GM12878 (cell line): Measurements from ENCODE around the gene HAND1. TPM values are rescaled to one million over a fixed set of nuclear protein-coding genes. Genes with fewer than 3 reads are reported as not detected.

ENCODE experiments used
- ATAC-seq: fragments of 200-7000 bp; cut with Tn5 transposase; 3 replicates; pipeline ENCODE4 v1.9.1; 2020; ENCODE audit warnings: mild to moderate bottlenecking, moderate library complexity
- BruUV-seq: library from RNA; stranded (reverse); fragments of 400-500 nt; replicated peaks from 2 replicates; lab custom pipeline; 2021; lab: Mats Ljungman, UMichigan
- CTCF ChIA-PET: fragments of 300-600 bp; sonication (Branson Sonifier 250); formaldehyde crosslinking; extraction: SDS; loops from one replicate; lab custom pipeline; 2021; ENCODE audit warnings: inconsistent platforms; lab: Yijun Ruan, JAX
- POLR2A ChIA-PET: fragments of 350-600 bp; formaldehyde crosslinking; extraction: SDS; loops from one replicate; lab custom pipeline; 2021; ENCODE audit warnings: inconsistent platforms; lab: Charles Lee
- RAD21 ChIA-PET: fragments of 300-600 bp; sonication (Branson Sonifier 250); formaldehyde crosslinking; loops from one replicate; lab custom pipeline; 2023; ENCODE audit warnings: antibody characterized with exemption; ENCODE audit not compliant: unreplicated experiment; lab: Charles Lee
- SMC1A ChIA-PET: fragments of 300-600 bp; sonication (Branson Sonifier 250); formaldehyde crosslinking; loops from one replicate; lab custom pipeline; 2023; ENCODE audit not compliant: unreplicated experiment, uncharacterized antibody; lab: Charles Lee
- DNase-seq: peaks from one replicate; pipeline ENCODE4 v3.0.0-alpha.2; 2011; ENCODE audit warnings: low read depth, low spot score
- FAIRE-seq: peaks from 3 replicates; lab custom pipeline; 2011; peaks lifted over from hg19 to GRCh38; lab: Jason Lieb, UNC
- H2AFZ ChIP-seq: 2 replicates; pipeline ENCODE4 v1.6.0; 2011; ENCODE audit warnings: low read depth, low read length, control low read depth; ENCODE audit not compliant: control insufficient read depth
- H3K27ac ChIP-seq: 2 replicates; pipeline ENCODE4 v1.5.1; 2011; ENCODE audit warnings: control low read depth; ENCODE audit not compliant: control insufficient read depth, insufficient read depth
- H3K27me3 ChIP-seq, 2 experiments: replicated peaks in 1 of 2; 2 replicates each; pipeline versions ENCODE4 v1.6.0 to v1.6.1; 2011; ENCODE audit warnings: low read length in 1 of 2; ENCODE audit not compliant: control insufficient read depth in 2 of 2, insufficient read depth in 2 of 2
- H3K36me3 ChIP-seq, 2 experiments: 2 replicates each; pipeline ENCODE4 v1.5.1; 2011; ENCODE audit warnings: low read length in 1 of 2; ENCODE audit not compliant: control insufficient read depth in 2 of 2, insufficient read depth in 2 of 2
- H3K4me1 ChIP-seq: 2 replicates; pipeline ENCODE4 v1.6.1; 2011; ENCODE audit warnings: mild to moderate bottlenecking, low read length, moderate library complexity, mixed read lengths; ENCODE audit not compliant: control insufficient read depth, insufficient read depth
- H3K4me2 ChIP-seq: 2 replicates; pipeline ENCODE4 v1.6.0; 2011; ENCODE audit warnings: control low read depth; ENCODE audit not compliant: control insufficient read depth, insufficient read depth
- H3K4me3 ChIP-seq: fragments of 200-600 bp; sonication (generic); 2 replicates; pipeline ENCODE4 v1.5.1; 2016
- H3K79me2 ChIP-seq: 2 replicates; pipeline ENCODE4 v1.6.0; 2011; ENCODE audit warnings: low read length; ENCODE audit not compliant: control insufficient read depth, insufficient read depth
- H3K9ac ChIP-seq: 2 replicates; pipeline ENCODE4 v1.8.0; 2011; ENCODE audit warnings: low read length, control low read depth, mixed read lengths; ENCODE audit not compliant: control insufficient read depth, insufficient read depth
- H3K9me3 ChIP-seq: replicated peaks from 3 replicates; pipeline ENCODE4 v1.5.1; 2011; ENCODE audit warnings: mild to moderate bottlenecking, low read length; ENCODE audit not compliant: control insufficient read depth, insufficient read depth
- H4K20me1 ChIP-seq: 2 replicates; pipeline ENCODE4 v1.6.0; 2011; ENCODE audit not compliant: control insufficient read depth, insufficient read depth
- MEF2B ChIP-seq: fragments of 450-650 bp; IDR thresholded peaks from 2 replicates; pipeline ENCODE4 v1.6.1; 2018; ENCODE audit warnings: mild to moderate bottlenecking, moderate library complexity; ENCODE audit not compliant: partially characterized antibody, poor library complexity, severe bottlenecking
- SREBF1 ChIP-seq: IDR thresholded peaks from 2 replicates; pipeline ENCODE4 v1.6.1; 2012; ENCODE audit warnings: mild to moderate bottlenecking, low read length
- STAT3 ChIP-seq: IDR thresholded peaks from 2 replicates; pipeline ENCODE4 v1.6.1; 2011; ENCODE audit warnings: low read depth, low read length, improper control_type of control experiment
- WGBS: methylation state at CpG from one replicate; pipeline ENCODE4 v1.1.6; 2016; ENCODE audit warnings: low lambda C conversion rate; ENCODE audit not compliant: insufficient replicate concordance, insufficient coverage; ENCODE audit errors: missing lambda C conversion rate; 5-methylcytosine and 5-hydroxymethylcytosine counted together
- in situ Hi-C: fragments of 300-500 bp; cut with MboI; formaldehyde crosslinking; loops from 9 replicates; pipeline ENCODE4 v1.14.3; 2018; ENCODE audit warnings: mixed read lengths
- intact Hi-C: fragments of 100-400 bp; cut with micrococcal nuclease; formaldehyde crosslinking; loops from one replicate; pipeline ENCODE4 v1.14.2; 2022; ENCODE audit not compliant: unreplicated experiment
- polyA plus RNA-seq, 11 experiments: library from polyadenylated mRNA; depleted of rRNA in 4 of 11; unstranded in 6 of 11; stranded (reverse) in 5 of 11; fragments of >200 nt; fragmentation: Nextera tagmentation in 4 of 11; fragmentation: Illumina TruSeq in 1 of 11; extraction: Ambion mirVana in 4 of 11; extraction: Trizol in 1 of 11; gene quantifications; 1 replicate in 1 of 11; 2 replicates in 10 of 11; pipeline versions ENCODE4 v1.2.1 to v1.2.3, GENCODE V29; 2011 to 2016; ENCODE audit warnings: inconsistent platforms in 2 of 11, missing spikeins in 2 of 11, low read depth in 1 of 11
- total RNA-seq, 4 experiments: library from RNA; depleted of rRNA in 3 of 4; stranded (reverse); fragments of >200 nt in 3 of 4; fragmentation: Illumina TruSeq in 1 of 4; extraction: Trizol in 1 of 4; gene quantifications; 2 replicates each; pipeline versions ENCODE4 v1.2.1 to v1.2.3, GENCODE V29; 2013 to 2021
- TF ChIP-seq, protein P1 (sequence below): fragments of 450-650 bp; IDR thresholded peaks from 2 replicates; pipeline ENCODE4 v1.6.1; 2016; ENCODE audit warnings: mild to moderate bottlenecking, moderate library complexity, borderline replicate concordance
- TF ChIP-seq, protein P2 (sequence below): fragments of 450-650 bp; IDR thresholded peaks from 2 replicates; pipeline ENCODE4 v1.6.1; 2016; ENCODE audit warnings: mild to moderate bottlenecking
- TF ChIP-seq, protein P3 (sequence below): fragments of 450-650 bp; conservative IDR thresholded peaks from 2 replicates; pipeline ENCODE4 v1.6.1; 2017; ENCODE audit warnings: mild to moderate bottlenecking, moderate library complexity
- TF ChIP-seq, protein P4 (sequence below): fragments of 450-650 bp; IDR thresholded peaks from 2 replicates; pipeline ENCODE4 v1.6.1; 2017; ENCODE audit warnings: mild to moderate bottlenecking, moderate library complexity

HAND1 gene
- total and polyA plus RNA-seq, 10 of the 15 experiments (the other 5 are each of a cell fraction or from before 2014, with no cell fraction given), result 0.06 to 0.41 (median 0.27) TPM; not detected in 4

DNA sequence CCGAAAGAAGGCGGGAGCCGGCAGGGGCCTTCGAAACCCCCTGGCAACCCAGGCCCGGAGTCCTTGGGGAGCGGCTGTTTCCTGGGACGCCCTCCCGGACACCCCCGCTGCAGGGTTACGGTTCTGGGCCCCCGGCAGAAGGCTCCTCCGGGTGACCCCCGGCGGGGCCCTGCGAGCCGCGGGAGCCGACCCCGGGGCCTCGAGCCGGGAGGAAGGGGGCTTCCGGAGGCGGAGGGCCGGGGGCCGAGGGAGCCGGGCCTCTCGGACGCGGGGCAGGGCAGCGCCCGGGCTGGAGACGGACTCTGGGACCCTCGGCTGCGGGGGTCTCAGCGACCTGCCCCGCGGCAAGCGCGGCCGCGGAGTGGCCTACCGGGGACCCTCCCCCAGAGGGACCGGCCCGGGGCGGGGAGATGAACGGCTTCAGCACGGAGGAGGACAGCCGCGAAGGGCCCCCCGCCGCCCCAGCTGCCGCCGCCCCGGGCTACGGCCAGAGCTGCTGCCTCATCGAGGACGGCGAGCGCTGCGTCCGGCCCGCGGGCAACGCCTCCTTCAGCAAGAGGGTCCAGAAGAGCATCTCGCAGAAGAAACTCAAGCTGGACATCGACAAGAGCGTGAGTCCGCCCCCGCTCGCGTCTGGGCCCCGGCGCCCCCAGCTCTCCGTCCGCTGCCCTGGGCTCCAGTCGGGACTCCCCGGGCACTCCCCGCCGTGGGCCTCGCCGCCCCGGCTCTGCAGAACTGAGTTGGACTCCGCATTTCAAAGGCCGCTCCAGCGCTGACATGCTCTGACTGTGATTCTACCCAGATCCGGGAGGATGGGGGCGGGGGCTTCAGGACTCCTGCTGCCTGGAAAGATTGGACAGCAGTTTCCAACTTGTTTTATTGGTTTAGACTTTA, 31.6 kb downstream of the HAND1 start:
- intact Hi-C loops, result loop anchor here (5.0 to 10.0 kb wide), 2 partner anchors 411 to 488 kb away; partner anchors contain the start of genes CNOT8 and GEMIN5
- BruUV-seq, result no TSS peak
- H3K4me1 ChIP-seq, result peaks cover 5% of the 10 kb centered on the region
- peak overlapping the region; percentile 75 for H3K4me2 ChIP-seq
- peak overlapping the region; percentile 91 for H3K9ac ChIP-seq
- ChIA-PET POLR2A (no interaction called here), RAD21 (interaction anchor here (0.8 to 1.1 kb wide), 2 partner anchors 15 to 20 kb away, joined by 3 to 4 read pairs; no protein-coding TSS in a partner anchor), CTCF (interaction anchor here (0.9 to 4.3 kb wide), 4 partner anchors 11 to 471 kb away, joined by 3 to 27 read pairs (median 4); no protein-coding TSS in a partner anchor), SMC1A (no interaction called here)
- in situ Hi-C loops, result no loop called here
- no peak for FAIRE-seq
- no peaks in the 10 kb centered on the region for H3K9me3 ChIP-seq
- DNase-seq, result no peak
- WGBS, result 2% methylated on average over 64 of the region's 87 CpGs
- peak overlapping the region; percentile 86 for H3K4me3 ChIP-seq
- peak; percentile 26 for ATAC-seq
- H3K27ac ChIP-seq, result peak overlapping the region; percentile 44
- peak overlapping the region; percentile 56 for H2AFZ ChIP-seq
- peaks cover 0 to 3% of the 10 kb centered on the region in 2 experiments; a peak in 2 of 4 replicates for H3K36me3 ChIP-seq
- peaks cover 54% of the 10 kb centered on the region for H3K79me2 ChIP-seq
- H4K20me1 ChIP-seq, result no peaks in the 10 kb centered on the region
- no peaks in the 10 kb centered on the region for H3K27me3 ChIP-seq
- no peak for TF ChIP-seq SREBF1
- TF ChIP-seq, protein P1, sequence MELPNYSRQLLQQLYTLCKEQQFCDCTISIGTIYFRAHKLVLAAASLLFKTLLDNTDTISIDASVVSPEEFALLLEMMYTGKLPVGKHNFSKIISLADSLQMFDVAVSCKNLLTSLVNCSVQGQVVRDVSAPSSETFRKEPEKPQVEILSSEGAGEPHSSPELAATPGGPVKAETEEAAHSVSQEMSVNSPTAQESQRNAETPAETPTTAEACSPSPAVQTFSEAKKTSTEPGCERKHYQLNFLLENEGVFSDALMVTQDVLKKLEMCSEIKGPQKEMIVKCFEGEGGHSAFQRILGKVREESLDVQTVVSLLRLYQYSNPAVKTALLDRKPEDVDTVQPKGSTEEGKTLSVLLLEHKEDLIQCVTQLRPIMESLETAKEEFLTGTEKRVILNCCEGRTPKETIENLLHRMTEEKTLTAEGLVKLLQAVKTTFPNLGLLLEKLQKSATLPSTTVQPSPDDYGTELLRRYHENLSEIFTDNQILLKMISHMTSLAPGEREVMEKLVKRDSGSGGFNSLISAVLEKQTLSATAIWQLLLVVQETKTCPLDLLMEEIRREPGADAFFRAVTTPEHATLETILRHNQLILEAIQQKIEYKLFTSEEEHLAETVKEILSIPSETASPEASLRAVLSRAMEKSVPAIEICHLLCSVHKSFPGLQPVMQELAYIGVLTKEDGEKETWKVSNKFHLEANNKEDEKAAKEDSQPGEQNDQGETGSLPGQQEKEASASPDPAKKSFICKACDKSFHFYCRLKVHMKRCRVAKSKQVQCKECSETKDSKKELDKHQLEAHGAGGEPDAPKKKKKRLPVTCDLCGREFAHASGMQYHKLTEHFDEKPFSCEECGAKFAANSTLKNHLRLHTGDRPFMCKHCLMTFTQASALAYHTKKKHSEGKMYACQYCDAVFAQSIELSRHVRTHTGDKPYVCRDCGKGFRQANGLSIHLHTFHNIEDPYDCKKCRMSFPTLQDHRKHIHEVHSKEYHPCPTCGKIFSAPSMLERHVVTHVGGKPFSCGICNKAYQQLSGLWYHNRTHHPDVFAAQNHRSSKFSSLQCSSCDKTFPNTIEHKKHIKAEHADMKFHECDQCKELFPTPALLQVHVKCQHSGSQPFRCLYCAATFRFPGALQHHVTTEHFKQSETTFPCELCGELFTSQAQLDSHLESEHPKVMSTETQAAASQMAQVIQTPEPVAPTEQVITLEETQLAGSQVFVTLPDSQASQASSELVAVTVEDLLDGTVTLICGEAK, result no peak
- TF ChIP-seq, protein P2, sequence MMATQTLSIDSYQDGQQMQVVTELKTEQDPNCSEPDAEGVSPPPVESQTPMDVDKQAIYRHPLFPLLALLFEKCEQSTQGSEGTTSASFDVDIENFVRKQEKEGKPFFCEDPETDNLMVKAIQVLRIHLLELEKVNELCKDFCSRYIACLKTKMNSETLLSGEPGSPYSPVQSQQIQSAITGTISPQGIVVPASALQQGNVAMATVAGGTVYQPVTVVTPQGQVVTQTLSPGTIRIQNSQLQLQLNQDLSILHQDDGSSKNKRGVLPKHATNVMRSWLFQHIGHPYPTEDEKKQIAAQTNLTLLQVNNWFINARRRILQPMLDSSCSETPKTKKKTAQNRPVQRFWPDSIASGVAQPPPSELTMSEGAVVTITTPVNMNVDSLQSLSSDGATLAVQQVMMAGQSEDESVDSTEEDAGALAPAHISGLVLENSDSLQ, result 0 out of 2 replicates have a peak, but pooled peaks have one; percentile 7
- TF ChIP-seq MEF2B, result no peak
- TF ChIP-seq STAT3, result no peak
- TF ChIP-seq, protein P3, sequence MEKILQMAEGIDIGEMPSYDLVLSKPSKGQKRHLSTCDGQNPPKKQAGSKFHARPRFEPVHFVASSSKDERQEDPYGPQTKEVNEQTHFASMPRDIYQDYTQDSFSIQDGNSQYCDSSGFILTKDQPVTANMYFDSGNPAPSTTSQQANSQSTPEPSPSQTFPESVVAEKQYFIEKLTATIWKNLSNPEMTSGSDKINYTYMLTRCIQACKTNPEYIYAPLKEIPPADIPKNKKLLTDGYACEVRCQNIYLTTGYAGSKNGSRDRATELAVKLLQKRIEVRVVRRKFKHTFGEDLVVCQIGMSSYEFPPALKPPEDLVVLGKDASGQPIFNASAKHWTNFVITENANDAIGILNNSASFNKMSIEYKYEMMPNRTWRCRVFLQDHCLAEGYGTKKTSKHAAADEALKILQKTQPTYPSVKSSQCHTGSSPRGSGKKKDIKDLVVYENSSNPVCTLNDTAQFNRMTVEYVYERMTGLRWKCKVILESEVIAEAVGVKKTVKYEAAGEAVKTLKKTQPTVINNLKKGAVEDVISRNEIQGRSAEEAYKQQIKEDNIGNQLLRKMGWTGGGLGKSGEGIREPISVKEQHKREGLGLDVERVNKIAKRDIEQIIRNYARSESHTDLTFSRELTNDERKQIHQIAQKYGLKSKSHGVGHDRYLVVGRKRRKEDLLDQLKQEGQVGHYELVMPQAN, result no peak; the same call in 1 of the 2 replicates
- TF ChIP-seq, protein P4, sequence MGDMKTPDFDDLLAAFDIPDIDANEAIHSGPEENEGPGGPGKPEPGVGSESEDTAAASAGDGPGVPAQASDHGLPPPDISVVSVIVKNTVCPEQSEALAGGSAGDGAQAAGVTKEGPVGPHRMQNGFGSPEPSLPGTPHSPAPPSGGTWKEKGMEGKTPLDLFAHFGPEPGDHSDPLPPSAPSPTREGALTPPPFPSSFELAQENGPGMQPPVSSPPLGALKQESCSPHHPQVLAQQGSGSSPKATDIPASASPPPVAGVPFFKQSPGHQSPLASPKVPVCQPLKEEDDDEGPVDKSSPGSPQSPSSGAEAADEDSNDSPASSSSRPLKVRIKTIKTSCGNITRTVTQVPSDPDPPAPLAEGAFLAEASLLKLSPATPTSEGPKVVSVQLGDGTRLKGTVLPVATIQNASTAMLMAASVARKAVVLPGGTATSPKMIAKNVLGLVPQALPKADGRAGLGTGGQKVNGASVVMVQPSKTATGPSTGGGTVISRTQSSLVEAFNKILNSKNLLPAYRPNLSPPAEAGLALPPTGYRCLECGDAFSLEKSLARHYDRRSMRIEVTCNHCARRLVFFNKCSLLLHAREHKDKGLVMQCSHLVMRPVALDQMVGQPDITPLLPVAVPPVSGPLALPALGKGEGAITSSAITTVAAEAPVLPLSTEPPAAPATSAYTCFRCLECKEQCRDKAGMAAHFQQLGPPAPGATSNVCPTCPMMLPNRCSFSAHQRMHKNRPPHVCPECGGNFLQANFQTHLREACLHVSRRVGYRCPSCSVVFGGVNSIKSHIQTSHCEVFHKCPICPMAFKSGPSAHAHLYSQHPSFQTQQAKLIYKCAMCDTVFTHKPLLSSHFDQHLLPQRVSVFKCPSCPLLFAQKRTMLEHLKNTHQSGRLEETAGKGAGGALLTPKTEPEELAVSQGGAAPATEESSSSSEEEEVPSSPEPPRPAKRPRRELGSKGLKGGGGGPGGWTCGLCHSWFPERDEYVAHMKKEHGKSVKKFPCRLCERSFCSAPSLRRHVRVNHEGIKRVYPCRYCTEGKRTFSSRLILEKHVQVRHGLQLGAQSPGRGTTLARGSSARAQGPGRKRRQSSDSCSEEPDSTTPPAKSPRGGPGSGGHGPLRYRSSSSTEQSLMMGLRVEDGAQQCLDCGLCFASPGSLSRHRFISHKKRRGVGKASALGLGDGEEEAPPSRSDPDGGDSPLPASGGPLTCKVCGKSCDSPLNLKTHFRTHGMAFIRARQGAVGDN, result no peak
